Stimulated activated CD8-positive, alpha-beta memory T cell treated with anti-CD3 and anti-CD28 coated beads, Interleukin-15, amount 100 ng/mL, for 48 hours (primary cell): ENCODE results near the gene TSTD2.

ENCODE experiments used
- DNase-seq, 2 donors: peaks; one replicate each; pipeline ENCODE4 v3.0.0-alpha.2; 2020; ENCODE audit warnings: low read depth in 2 of 2

Gene TSTD2

GRCh38 chr9:97562542-97562941, 70.6 kb downstream of the TSTD2 start:
- no peak for DNase-seq

GRCh38 chr9:97561501-97561900, 71.7 kb downstream of the TSTD2 start:
- DNase-seq = no peak

GRCh38 chr9:97560851-97561250, 72.3 kb downstream of the TSTD2 start:
- no peak for DNase-seq

DNA sequence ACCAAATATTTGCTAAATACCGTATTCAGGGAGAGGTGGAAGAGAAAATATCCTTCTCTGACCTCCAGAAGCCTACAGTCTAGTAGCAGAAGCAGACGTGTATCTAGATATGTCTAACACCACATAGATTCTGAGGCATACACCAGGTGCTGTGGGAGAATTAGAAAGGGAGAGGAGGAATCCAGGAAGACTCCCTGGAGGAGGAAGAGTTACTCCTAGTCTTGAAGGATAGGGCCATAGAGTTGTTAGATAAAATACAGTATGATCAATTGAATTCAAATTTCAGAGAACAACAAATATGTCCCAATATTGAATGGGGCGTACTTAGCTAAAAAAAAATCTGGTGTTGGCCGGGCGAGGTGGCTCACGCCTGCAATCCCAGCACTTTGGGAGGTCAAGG, 73.0 kb downstream of the TSTD2 start:
- no peak for DNase-seq

GRCh38 chr9:97559111-97559514, 74.1 kb downstream of the TSTD2 start:
- peak in 1 of 2 donors; percentile 13 for DNase-seq

DNA sequence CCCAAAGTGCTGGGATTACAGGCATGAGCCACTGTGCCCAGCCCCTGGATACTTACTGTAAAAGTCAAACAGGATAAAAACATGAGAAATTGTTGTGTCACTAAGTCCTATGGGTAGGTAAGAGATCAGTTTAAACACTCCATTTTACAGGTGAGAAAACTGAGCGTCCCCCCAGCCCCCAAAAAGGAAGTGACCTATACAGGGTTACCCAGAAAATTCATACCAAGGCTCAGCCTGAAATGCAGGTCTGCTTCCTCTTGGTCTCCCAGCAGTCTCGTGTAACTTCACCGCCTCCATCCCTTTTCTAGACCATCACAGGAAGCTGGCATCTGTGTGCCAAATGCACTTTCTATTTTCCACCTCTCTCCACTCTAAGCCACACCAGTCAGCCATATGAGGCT, 74.5 kb downstream of the TSTD2 start:
- no peak for DNase-seq

DNA sequence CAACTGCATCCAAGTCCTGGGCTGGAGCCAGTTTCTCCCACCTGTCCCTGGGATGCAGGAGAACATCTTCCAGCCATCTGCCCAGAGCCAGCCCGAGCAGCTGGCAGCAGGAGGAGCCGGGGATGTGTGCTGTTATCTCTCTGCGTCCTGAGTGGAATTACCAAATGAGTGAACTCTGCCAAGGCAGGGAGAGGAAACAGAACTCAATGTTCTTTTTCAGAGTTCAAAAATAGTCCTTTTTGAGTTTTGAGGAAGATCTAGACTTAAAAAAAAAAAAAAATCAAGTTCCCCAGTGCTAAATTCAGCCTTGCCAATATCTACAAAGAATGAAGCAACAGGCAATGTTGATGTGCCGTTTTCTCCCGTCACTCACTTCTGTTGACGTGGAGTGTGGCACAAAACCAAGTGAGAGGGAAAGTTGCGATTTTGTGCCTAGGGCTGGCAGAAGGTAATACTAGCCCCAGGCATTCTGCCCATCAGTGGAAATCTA, 75.5 kb downstream of the TSTD2 start:
- DNase-seq = no peak

- no peak for DNase-seq
Observed at GRCh38 chr9:97556721-97557605, 76.2 kb downstream of the TSTD2 start.

DNA sequence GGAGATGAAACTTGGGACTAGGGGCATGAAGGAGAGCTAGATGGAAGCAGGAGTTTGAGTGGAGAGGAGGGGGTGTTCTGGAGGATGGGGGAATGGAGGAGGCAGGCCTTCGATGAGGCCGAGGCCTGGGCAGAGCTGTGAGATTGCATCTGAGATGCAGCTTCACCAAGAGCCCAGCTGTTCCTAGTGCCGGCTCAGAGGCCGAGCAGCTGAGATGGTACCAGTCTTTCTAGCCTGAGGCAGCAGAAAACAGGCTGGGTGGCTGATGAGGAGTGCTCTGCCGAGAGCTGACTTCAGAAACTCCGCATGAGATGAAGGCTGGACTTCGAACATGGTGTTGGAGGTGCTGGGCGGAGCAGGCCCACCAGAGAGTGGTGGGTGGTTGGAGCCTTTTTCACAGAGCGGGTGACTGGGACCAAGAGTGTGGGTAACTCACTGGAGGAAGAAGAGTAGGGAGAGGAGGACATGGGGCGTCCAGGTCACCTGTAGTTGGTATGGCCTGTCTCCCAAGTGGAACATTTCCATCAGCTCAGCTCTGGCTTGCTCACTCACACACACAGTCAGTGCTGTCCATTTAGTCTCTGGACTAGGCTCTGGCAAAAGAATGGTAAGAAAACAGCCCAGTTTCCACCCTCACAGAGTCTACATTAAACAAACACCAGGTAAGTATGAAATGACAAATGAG, 77.0 kb downstream of the TSTD2 start:
- no peak for DNase-seq

DNA sequence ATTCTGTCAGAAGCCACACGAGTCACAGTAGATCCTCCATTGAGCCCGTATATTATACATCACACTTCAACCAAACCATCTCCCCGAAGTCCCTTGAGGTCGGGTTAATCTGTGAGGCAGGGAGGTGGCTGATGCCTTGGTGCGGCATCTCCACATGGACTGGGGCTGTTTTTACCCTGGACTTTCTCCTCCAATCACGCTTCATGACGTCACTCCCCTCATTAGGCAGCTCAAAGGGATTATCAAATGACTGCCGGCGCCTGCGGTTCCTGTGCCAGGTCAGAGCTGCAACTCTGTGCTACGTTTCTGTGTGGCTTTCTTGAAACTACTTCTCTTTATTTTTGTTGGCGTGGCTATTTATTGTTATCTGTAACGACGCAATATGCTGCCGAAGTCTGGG, 78.0 kb downstream of the TSTD2 start:
- DNase-seq = no peak

- no peak for DNase-seq
Observed at GRCh38 chr9:97554566-97555075, 78.5 kb downstream of the TSTD2 start.

DNA sequence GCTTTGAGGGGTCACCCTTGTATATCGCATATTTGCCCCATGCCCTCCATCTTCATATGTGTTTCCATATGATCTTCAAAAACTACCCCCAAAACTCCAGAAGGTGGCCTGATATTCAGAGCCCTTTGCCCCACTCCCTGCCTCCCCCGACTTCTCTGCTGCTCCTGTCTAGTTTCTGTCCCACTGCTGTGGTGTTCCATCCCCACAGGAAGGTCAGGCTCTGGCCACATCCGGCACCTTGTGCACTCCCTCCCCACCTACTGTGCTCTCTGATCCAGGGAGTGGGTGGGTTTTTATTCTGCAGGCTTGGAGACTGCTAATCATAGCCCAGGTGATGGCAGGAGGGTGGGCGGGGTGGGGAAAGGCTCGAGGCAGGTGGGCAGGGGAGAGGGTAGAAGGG, 79.3 kb downstream of the TSTD2 start:
- DNase-seq = no peak

- no peak for DNase-seq
Observed at GRCh38 chr9:97553141-97553540, 80.0 kb downstream of the TSTD2 start.

- no peak for DNase-seq
Observed at GRCh38 chr9:97551308-97551707, 81.9 kb downstream of the TSTD2 start.

GRCh38 chr9:97550386-97550785, 82.8 kb downstream of the TSTD2 start:
- DNase-seq = no peak
